ENCODE results near the gene ZFAND2A. TPM values are rescaled to one million over a fixed set of nuclear protein-coding genes. Genes with fewer than 3 reads are reported as not detected.
A peak's percentile ranks its signal among the peaks of the same experiment; 100 is the strongest.
"Not testable (repeated sequence)": the region's sequence is repeated elsewhere in the genome, so short reads cannot be mapped to it uniquely, and the experiment has no call there.

ZFAND2A gene, protein sequence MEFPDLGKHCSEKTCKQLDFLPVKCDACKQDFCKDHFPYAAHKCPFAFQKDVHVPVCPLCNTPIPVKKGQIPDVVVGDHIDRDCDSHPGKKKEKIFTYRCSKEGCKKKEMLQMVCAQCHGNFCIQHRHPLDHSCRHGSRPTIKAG
- total RNA-seq: 10 to 100 TPM; 31.3 to 33.2 TPM

- Mint-ChIP-seq H3K4me3 (peak within 1 kb of the TSS; percentile 88), H3K4me1 (peaks cover 16% of the 10 kb centered on the region), H3K36me3 (no peaks in the 10 kb centered on the region), H3K27ac (peak within 1 kb of the TSS; percentile 87), H3K9me3 (no peaks in the 10 kb centered on the region), H3K27me3 (no peaks in the 10 kb centered on the region)
- POLR2A ChIA-PET: interaction anchor here (0.6 to 2.9 kb wide), 7 partner anchors 9 to 348 kb away, joined by 3 to 21 read pairs (median 10); partner anchors contain the start of gene COX19
- DNase-seq (peak; percentile 99), ATAC-seq (ENCODE audit: low read depth) (peak; percentile 97)
Observed at GRCh38 chr7:1159891-1160669, at the start of gene ZFAND2A. TSS of gene ZFAND2A (minus strand) at chr7:1160196. CDS start at chr7:1158212, 1,984 bp downstream.

DNA sequence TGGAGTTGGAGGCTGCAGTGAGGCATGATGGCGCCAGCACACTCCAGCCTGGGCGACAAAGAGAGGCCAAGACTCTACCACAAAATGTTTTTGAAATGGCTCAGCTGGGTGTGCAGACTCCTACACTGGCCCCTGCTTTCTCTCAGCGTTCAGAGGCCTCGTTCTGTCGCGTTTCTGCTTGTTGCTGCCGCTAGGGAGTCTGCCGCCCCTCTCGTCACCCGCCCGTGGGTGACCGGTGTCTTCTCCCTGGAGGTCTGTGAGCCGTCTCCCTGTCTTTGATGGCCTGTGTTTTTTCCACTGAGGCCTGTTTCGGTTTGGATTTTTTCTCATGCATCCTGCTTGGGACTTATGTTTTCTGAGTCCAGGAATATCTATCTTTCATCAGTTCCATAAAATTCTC, 49.1 kb upstream of the ZFAND2A start:
- Mint-ChIP-seq H3K27me3 (peaks cover 35% of the 10 kb centered on the region), H3K4me1 (no peaks in the 10 kb centered on the region), H3K27ac (no peak overlapping the region), H3K4me3 (no peak overlapping the region), H3K36me3 (no peaks in the 10 kb centered on the region), H3K9me3 (no peaks in the 10 kb centered on the region)
- ATAC-seq (ENCODE audit: low read depth): no peak
- POLR2A ChIA-PET: no interaction called here
- no peak for DNase-seq

- POLR2A ChIA-PET; DNase-seq; H3K4me1 Mint-ChIP-seq; H3K9me3 Mint-ChIP-seq; H3K36me3 Mint-ChIP-seq; H3K4me3 Mint-ChIP-seq; ATAC-seq (ENCODE audit: low read depth); H3K27ac Mint-ChIP-seq: not testable (repeated sequence)
- peaks cover 24% of the 10 kb centered on the region for H3K27me3 Mint-ChIP-seq
Observed at GRCh38 chr7:1205742-1206141, 45.7 kb upstream of the ZFAND2A start.

- no peaks in the 10 kb centered on the region for H3K9me3 Mint-ChIP-seq
Observed at GRCh38 chr7:1204460-1205140, 44.6 kb upstream of the ZFAND2A start.

GRCh38 chr7:1202914-1203313, 42.9 kb upstream of the ZFAND2A start:
- ATAC-seq (ENCODE audit: low read depth); H3K4me1 Mint-ChIP-seq: not testable (repeated sequence)

More at GRCh38 chr7:1204460-1205140, 44.6 kb upstream of the ZFAND2A start:
- no peak overlapping the region for H3K4me3 Mint-ChIP-seq
- no peak for DNase-seq
- H3K36me3 Mint-ChIP-seq: no peaks in the 10 kb centered on the region
- POLR2A ChIA-PET: no interaction called here
- ATAC-seq (ENCODE audit: low read depth): no peak
- H3K27ac Mint-ChIP-seq: no peak overlapping the region
- H3K27me3 Mint-ChIP-seq: peaks cover 14% of the 10 kb centered on the region
- H3K4me1 Mint-ChIP-seq: peaks cover 1% of the 10 kb centered on the region

DNA sequence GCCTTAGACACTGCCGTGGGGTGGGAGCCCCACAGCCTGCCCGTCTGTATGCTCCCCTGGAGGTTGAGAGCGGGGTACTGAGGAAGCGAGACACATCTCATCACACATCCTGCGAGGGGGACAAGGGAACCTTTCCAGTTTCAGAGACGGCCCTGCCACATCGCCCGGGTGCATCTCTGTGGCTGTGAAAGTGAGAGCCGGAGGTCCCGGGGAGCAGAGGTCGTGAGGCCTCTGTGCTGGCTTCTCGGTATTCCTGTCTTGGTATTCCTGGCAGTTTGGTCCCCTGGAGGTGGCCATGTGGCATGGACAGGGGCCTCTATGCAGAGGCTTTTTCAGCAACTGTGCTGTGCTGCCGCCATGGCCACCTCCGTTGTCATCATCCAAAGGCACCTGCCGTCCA, 41.9 kb upstream of the ZFAND2A start:
- no peak for DNase-seq
- peaks cover 6% of the 10 kb centered on the region for H3K27me3 Mint-ChIP-seq
- ATAC-seq (ENCODE audit: low read depth): no peak
- POLR2A ChIA-PET: no interaction called here
- peaks cover 1% of the 10 kb centered on the region for H3K4me1 Mint-ChIP-seq
- H3K36me3 Mint-ChIP-seq: no peaks in the 10 kb centered on the region
- H3K9me3 Mint-ChIP-seq: no peaks in the 10 kb centered on the region
- no peak overlapping the region for H3K4me3 Mint-ChIP-seq
- H3K27ac Mint-ChIP-seq: no peak overlapping the region

More at GRCh38 chr7:1202914-1203313, 42.9 kb upstream of the ZFAND2A start:
- H3K27me3 Mint-ChIP-seq, H3K9me3 Mint-ChIP-seq, DNase-seq, H3K27ac Mint-ChIP-seq, H3K4me3 Mint-ChIP-seq, POLR2A ChIA-PET, H3K36me3 Mint-ChIP-seq: not testable (repeated sequence)

- no peak overlapping the region for H3K27ac Mint-ChIP-seq
- ATAC-seq (ENCODE audit: low read depth) (no peak), DNase-seq (no peak)
- H3K36me3 Mint-ChIP-seq: no peaks in the 10 kb centered on the region
- POLR2A ChIA-PET: no interaction called here
- H3K4me1 Mint-ChIP-seq: peaks cover 1% of the 10 kb centered on the region
- peaks cover 8% of the 10 kb centered on the region for H3K27me3 Mint-ChIP-seq
- H3K9me3 Mint-ChIP-seq: no peaks in the 10 kb centered on the region
- no peak overlapping the region for H3K4me3 Mint-ChIP-seq
Observed at GRCh38 chr7:1200045-1200444, 40.0 kb upstream of the ZFAND2A start.

DNA sequence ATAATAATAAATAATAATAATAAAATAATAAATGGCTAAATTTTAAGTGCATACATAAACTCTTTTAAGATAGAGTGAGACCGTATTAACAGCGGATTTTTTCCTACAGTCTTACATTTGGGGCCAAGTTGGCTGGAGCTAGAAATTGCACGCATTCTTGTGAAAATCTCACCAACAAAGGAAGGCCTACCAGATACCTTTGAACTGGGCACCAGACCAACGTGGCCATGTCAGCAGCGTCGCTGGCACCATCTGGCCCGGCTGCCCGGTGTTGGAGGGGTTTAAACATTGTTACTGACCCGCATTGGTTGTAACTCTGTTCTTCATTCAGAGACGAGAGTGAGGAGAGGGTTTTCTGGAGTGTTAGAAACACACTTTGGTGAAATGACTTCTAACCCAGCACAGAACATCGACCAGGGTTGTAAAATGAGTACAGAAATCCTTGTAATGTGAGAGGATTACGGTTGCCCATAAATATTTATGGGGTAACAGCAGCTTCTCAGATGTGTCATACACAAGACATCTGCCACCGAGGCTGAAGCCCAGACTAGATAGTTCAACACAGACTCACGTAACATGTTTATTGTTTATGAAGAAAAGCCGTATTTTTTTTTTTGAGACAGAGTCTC, 38.1 kb upstream of the ZFAND2A start:
- Mint-ChIP-seq H3K9me3 (no peaks in the 10 kb centered on the region), H3K27ac (no peak overlapping the region), H3K27me3 (peaks cover 13% of the 10 kb centered on the region), H3K36me3 (no peaks in the 10 kb centered on the region), H3K4me3 (no peak overlapping the region), H3K4me1 (peaks cover 2% of the 10 kb centered on the region)
- DNase-seq: no peak
- no peak for ATAC-seq (ENCODE audit: low read depth)
- POLR2A ChIA-PET: no interaction called here

- Mint-ChIP-seq H3K27me3 (peaks cover 9% of the 10 kb centered on the region), H3K4me3 (no peak overlapping the region), H3K36me3 (peaks cover 5% of the 10 kb centered on the region), H3K9me3 (no peaks in the 10 kb centered on the region), H3K27ac (peak overlapping the region; percentile 43), H3K4me1 (peaks cover 10% of the 10 kb centered on the region)
- POLR2A ChIA-PET: interaction anchor here (0.6 kb wide), 1 partner anchor 20 kb away, joined by 6 read pairs; no protein-coding TSS in a partner anchor
- DNase-seq: no peak
- no peak for ATAC-seq (ENCODE audit: low read depth)
Observed at GRCh38 chr7:1196950-1197349, 37.0 kb upstream of the ZFAND2A start.

DNA sequence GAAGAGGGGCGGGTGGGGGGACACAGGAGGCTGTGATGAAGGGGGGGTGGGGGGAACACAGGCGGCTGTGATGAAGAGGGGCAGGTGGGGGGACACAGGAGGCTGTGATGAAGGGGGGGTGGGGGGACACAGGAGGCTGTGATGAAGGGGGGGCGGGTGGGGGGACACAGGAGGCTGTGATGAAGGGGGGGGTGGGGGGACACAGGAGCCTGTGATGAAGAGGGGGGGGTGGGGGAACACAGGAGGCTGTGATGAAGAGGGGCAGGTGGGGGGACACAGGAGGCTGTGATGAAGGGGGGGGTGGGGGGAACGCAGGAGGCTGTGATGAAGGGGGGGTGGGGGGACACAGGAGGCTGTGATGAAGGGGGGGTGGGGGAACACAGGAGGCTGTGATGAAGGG, 36.4 kb upstream of the ZFAND2A start:
- DNase-seq; POLR2A ChIA-PET; ATAC-seq (ENCODE audit: low read depth); H3K27ac Mint-ChIP-seq; H3K4me3 Mint-ChIP-seq; H3K9me3 Mint-ChIP-seq; H3K36me3 Mint-ChIP-seq; H3K27me3 Mint-ChIP-seq: not testable (repeated sequence)
- H3K4me1 Mint-ChIP-seq: peaks cover 14% of the 10 kb centered on the region

GRCh38 chr7:1193593-1194424, 33.8 kb upstream of the ZFAND2A start:
- Mint-ChIP-seq H3K27me3 (peaks cover 13% of the 10 kb centered on the region), H3K4me1 (peaks cover 15% of the 10 kb centered on the region), H3K4me3 (no peak overlapping the region), H3K36me3 (peaks cover 14% of the 10 kb centered on the region), H3K9me3 (no peaks in the 10 kb centered on the region), H3K27ac (no peak overlapping the region)
- ATAC-seq (ENCODE audit: low read depth) (peak; percentile 78), DNase-seq (peak; percentile 64)
- POLR2A ChIA-PET: interaction anchor here (2.9 kb wide), 1 partner anchor 34 kb away, joined by 10 read pairs; the partner anchor contains the start of gene ZFAND2A

GRCh38 chr7:1192171-1192676, 32.2 kb upstream of the ZFAND2A start:
- DNase-seq (no peak), ATAC-seq (ENCODE audit: low read depth) (peak; percentile 65)
- H3K36me3 Mint-ChIP-seq: peaks cover 14% of the 10 kb centered on the region
- POLR2A ChIA-PET: interaction anchor here (0.8 to 2.9 kb wide), 2 partner anchors 16 to 32 kb away, joined by 3 to 10 read pairs; partner anchors contain the start of gene ZFAND2A
- peak overlapping the region; percentile 90 for H3K4me3 Mint-ChIP-seq
- no peaks in the 10 kb centered on the region for H3K9me3 Mint-ChIP-seq
- peaks cover 20% of the 10 kb centered on the region for H3K27me3 Mint-ChIP-seq
- peaks cover 17% of the 10 kb centered on the region for H3K4me1 Mint-ChIP-seq
- H3K27ac Mint-ChIP-seq: peak overlapping the region; percentile 93

All from activated naive CD8-positive, alpha-beta T cell treated with anti-CD3 and anti-CD28 coated beads, Interleukin-2, amount 10 ng/mL, durations not matched to agents 7 days and 5 days (primary cell).